ENCODE data around the gene FIBCD1.

DNA sequence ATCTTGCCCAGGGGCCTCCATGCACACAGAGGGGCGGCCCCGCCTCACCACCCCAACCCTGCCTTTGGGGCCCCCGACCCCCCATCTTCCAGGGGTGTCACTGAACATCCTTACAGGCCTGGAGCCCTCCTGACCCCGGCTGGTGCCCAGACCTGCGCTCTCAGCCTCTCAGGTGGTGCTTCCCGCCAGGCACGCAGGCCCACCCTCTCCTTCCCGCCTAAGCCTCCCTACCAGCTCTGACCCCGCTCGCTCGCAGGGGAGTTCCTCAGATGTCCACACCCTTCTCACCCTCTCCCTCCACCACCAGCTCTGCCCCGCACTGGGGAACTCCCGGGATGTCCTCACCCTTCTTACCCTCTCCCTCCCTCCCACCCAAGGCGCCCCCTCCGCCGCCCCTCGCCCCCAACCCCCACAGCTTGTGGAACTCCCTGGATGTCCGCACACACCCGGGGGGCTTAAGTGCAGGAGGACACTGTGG, 30.1 kb downstream of the FIBCD1 start:
- TF ChIP-seq CTCF (conservative IDR thresholded peaks at IDR 0.05): no peak
- no peak for TF ChIP-seq ZFX (IDR thresholded peaks at IDR 0.05)

Measured in C4-2B (cell line).